ENCODE measurements around the gene SLC6A20.

SLC6A20 gene

GRCh38 chr3:45821127-45821526 lies 24.8 kb upstream of the SLC6A20 start:
- DNase-seq (ENCODE audit: low read depth, low spot score) = no peak
- WGBS (ENCODE audit: insufficient coverage, insufficient read length) = no CpG with 5 or more reads among the region's 1 CpG
- Histone ChIP-seq H3K9me3 (ENCODE audit: control insufficient read depth, insufficient read depth, low read length) (no peaks in the 10 kb centered on the region), H3K27ac (ENCODE audit: low read length) (no peak overlapping the region), H3K4me3 (ENCODE audit: low read length) (no peak overlapping the region), H3K4me1 (ENCODE audit: control insufficient read depth, insufficient read depth, low read length) (no peaks in the 10 kb centered on the region), H3K27me3 (ENCODE audit: control insufficient read depth, insufficient read depth, low read length) (no peaks in the 10 kb centered on the region), H3K36me3 (ENCODE audit: control insufficient read depth, insufficient read depth, low read length) (no peaks in the 10 kb centered on the region)

- H3K9me3 ChIP-seq (ENCODE audit: control insufficient read depth, insufficient read depth, low read length) = no peaks in the 10 kb centered on the region
- no peak overlapping the region for H3K27ac ChIP-seq (ENCODE audit: low read length)
- no peaks in the 10 kb centered on the region for H3K27me3 ChIP-seq (ENCODE audit: control insufficient read depth, insufficient read depth, low read length)
- no peaks in the 10 kb centered on the region for H3K4me1 ChIP-seq (ENCODE audit: control insufficient read depth, insufficient read depth, low read length)
- no peaks in the 10 kb centered on the region for H3K36me3 ChIP-seq (ENCODE audit: control insufficient read depth, insufficient read depth, low read length)
- no peak for DNase-seq (ENCODE audit: low read depth, low spot score)
- no CpG with 5 or more reads among the region's 2 CpGs for WGBS (ENCODE audit: insufficient coverage, insufficient read length)
- H3K4me3 ChIP-seq (ENCODE audit: low read length) = no peak overlapping the region
These were observed 23.2 kb upstream of the SLC6A20 start for GRCh38 chr3:45819543-45819942.

- no peaks in the 10 kb centered on the region for H3K4me1 ChIP-seq (ENCODE audit: control insufficient read depth, insufficient read depth, low read length)
- H3K27me3 ChIP-seq (ENCODE audit: control insufficient read depth, insufficient read depth, low read length) = no peaks in the 10 kb centered on the region
- H3K4me3 ChIP-seq (ENCODE audit: low read length) = no peak overlapping the region
- no peak for DNase-seq (ENCODE audit: low read depth, low spot score)
- no peak overlapping the region for H3K27ac ChIP-seq (ENCODE audit: low read length)
- H3K9me3 ChIP-seq (ENCODE audit: control insufficient read depth, insufficient read depth, low read length) = no peaks in the 10 kb centered on the region
- WGBS (ENCODE audit: insufficient coverage, insufficient read length) = no CpG with 5 or more reads among the region's 4 CpGs
- no peaks in the 10 kb centered on the region for H3K36me3 ChIP-seq (ENCODE audit: control insufficient read depth, insufficient read depth, low read length)
These were observed 21.6 kb upstream of the SLC6A20 start for GRCh38 chr3:45817831-45818522.

GRCh38 chr3:45816544-45816943 lies 20.2 kb upstream of the SLC6A20 start:
- no peaks in the 10 kb centered on the region for H3K9me3 ChIP-seq (ENCODE audit: control insufficient read depth, insufficient read depth, low read length)
- DNase-seq (ENCODE audit: low read depth, low spot score) = no peak
- no peaks in the 10 kb centered on the region for H3K36me3 ChIP-seq (ENCODE audit: control insufficient read depth, insufficient read depth, low read length)
- no peak overlapping the region for H3K27ac ChIP-seq (ENCODE audit: low read length)
- no peaks in the 10 kb centered on the region for H3K27me3 ChIP-seq (ENCODE audit: control insufficient read depth, insufficient read depth, low read length)
- no peaks in the 10 kb centered on the region for H3K4me1 ChIP-seq (ENCODE audit: control insufficient read depth, insufficient read depth, low read length)
- WGBS (ENCODE audit: insufficient coverage, insufficient read length) = no CpG with 5 or more reads among the region's 3 CpGs
- no peak overlapping the region for H3K4me3 ChIP-seq (ENCODE audit: low read length)

- no peak overlapping the region for H3K27ac ChIP-seq (ENCODE audit: low read length)
- H3K4me1 ChIP-seq (ENCODE audit: control insufficient read depth, insufficient read depth, low read length) = no peaks in the 10 kb centered on the region
- no peaks in the 10 kb centered on the region for H3K9me3 ChIP-seq (ENCODE audit: control insufficient read depth, insufficient read depth, low read length)
- DNase-seq (ENCODE audit: low read depth, low spot score) = no peak
- H3K36me3 ChIP-seq (ENCODE audit: control insufficient read depth, insufficient read depth, low read length) = no peaks in the 10 kb centered on the region
- no CpG with 5 or more reads among the region's 4 CpGs for WGBS (ENCODE audit: insufficient coverage, insufficient read length)
- H3K27me3 ChIP-seq (ENCODE audit: control insufficient read depth, insufficient read depth, low read length) = no peaks in the 10 kb centered on the region
- H3K4me3 ChIP-seq (ENCODE audit: low read length) = no peak overlapping the region
These were observed 18.0 kb upstream of the SLC6A20 start for GRCh38 chr3:45814322-45814721.

GRCh38 chr3:45807681-45808540 lies 11.6 kb upstream of the SLC6A20 start:
- WGBS (ENCODE audit: insufficient coverage, insufficient read length) = no CpG with 5 or more reads among the region's 10 CpGs
- H3K36me3 ChIP-seq (ENCODE audit: control insufficient read depth, insufficient read depth, low read length) = no peaks in the 10 kb centered on the region

GRCh38 chr3:45807133-45807532 lies 10.8 kb upstream of the SLC6A20 start:
- H3K4me1 ChIP-seq (ENCODE audit: control insufficient read depth, insufficient read depth, low read length) = no peaks in the 10 kb centered on the region
- DNase-seq (ENCODE audit: low read depth, low spot score) = no peak
- no peaks in the 10 kb centered on the region for H3K27me3 ChIP-seq (ENCODE audit: control insufficient read depth, insufficient read depth, low read length)
- H3K27ac ChIP-seq (ENCODE audit: low read length) = no peak overlapping the region
- no peak overlapping the region for H3K4me3 ChIP-seq (ENCODE audit: low read length)
- H3K36me3 ChIP-seq (ENCODE audit: control insufficient read depth, insufficient read depth, low read length) = no peaks in the 10 kb centered on the region
- WGBS (ENCODE audit: insufficient coverage, insufficient read length) = no CpG with 5 or more reads among the region's 3 CpGs
- no peaks in the 10 kb centered on the region for H3K9me3 ChIP-seq (ENCODE audit: control insufficient read depth, insufficient read depth, low read length)

More at GRCh38 chr3:45807681-45808540, 11.6 kb upstream of the SLC6A20 start:
- no peak overlapping the region for H3K4me3 ChIP-seq (ENCODE audit: low read length)
- no peak overlapping the region for H3K27ac ChIP-seq (ENCODE audit: low read length)
- H3K4me1 ChIP-seq (ENCODE audit: control insufficient read depth, insufficient read depth, low read length) = no peaks in the 10 kb centered on the region
- H3K27me3 ChIP-seq (ENCODE audit: control insufficient read depth, insufficient read depth, low read length) = no peaks in the 10 kb centered on the region
- no peaks in the 10 kb centered on the region for H3K9me3 ChIP-seq (ENCODE audit: control insufficient read depth, insufficient read depth, low read length)
- DNase-seq (ENCODE audit: low read depth, low spot score) = no peak

- Histone ChIP-seq H3K36me3 (ENCODE audit: control insufficient read depth, insufficient read depth, low read length) (no peaks in the 10 kb centered on the region), H3K4me1 (ENCODE audit: control insufficient read depth, insufficient read depth, low read length) (no peaks in the 10 kb centered on the region), H3K4me3 (ENCODE audit: low read length) (no peak overlapping the region), H3K9me3 (ENCODE audit: control insufficient read depth, insufficient read depth, low read length) (no peaks in the 10 kb centered on the region), H3K27ac (ENCODE audit: low read length) (no peak overlapping the region), H3K27me3 (ENCODE audit: control insufficient read depth, insufficient read depth, low read length) (no peaks in the 10 kb centered on the region)
- no peak for DNase-seq (ENCODE audit: low read depth, low spot score)
- WGBS (ENCODE audit: insufficient coverage, insufficient read length) = no CpG with 5 or more reads among the region's 3 CpGs
These were observed 9.7 kb upstream of the SLC6A20 start for GRCh38 chr3:45806072-45806471.

GRCh38 chr3:45803252-45803935 lies 7.1 kb upstream of the SLC6A20 start:
- no peaks in the 10 kb centered on the region for H3K9me3 ChIP-seq (ENCODE audit: control insufficient read depth, insufficient read depth, low read length)
- H3K27ac ChIP-seq (ENCODE audit: low read length) = no peak overlapping the region
- no peak for DNase-seq (ENCODE audit: low read depth, low spot score)
- WGBS (ENCODE audit: insufficient coverage, insufficient read length) = no CpG with 5 or more reads among the region's 5 CpGs
- no peaks in the 10 kb centered on the region for H3K4me1 ChIP-seq (ENCODE audit: control insufficient read depth, insufficient read depth, low read length)
- no peaks in the 10 kb centered on the region for H3K36me3 ChIP-seq (ENCODE audit: control insufficient read depth, insufficient read depth, low read length)
- H3K4me3 ChIP-seq (ENCODE audit: low read length) = no peak overlapping the region
- no peaks in the 10 kb centered on the region for H3K27me3 ChIP-seq (ENCODE audit: control insufficient read depth, insufficient read depth, low read length)

GRCh38 chr3:45802146-45802545 lies 5.8 kb upstream of the SLC6A20 start:
- WGBS (ENCODE audit: insufficient coverage, insufficient read length) = no CpG with 5 or more reads among the region's 9 CpGs
- Histone ChIP-seq H3K4me1 (ENCODE audit: control insufficient read depth, insufficient read depth, low read length) (no peaks in the 10 kb centered on the region), H3K27ac (ENCODE audit: low read length) (no peak overlapping the region), H3K4me3 (ENCODE audit: low read length) (no peak overlapping the region), H3K27me3 (ENCODE audit: control insufficient read depth, insufficient read depth, low read length) (peaks cover 11% of the 10 kb centered on the region), H3K36me3 (ENCODE audit: control insufficient read depth, insufficient read depth, low read length) (no peaks in the 10 kb centered on the region), H3K9me3 (ENCODE audit: control insufficient read depth, insufficient read depth, low read length) (no peaks in the 10 kb centered on the region)
- DNase-seq (ENCODE audit: low read depth, low spot score) = no peak
